GM20000 (cell line): ENCODE data around the gene UBE2E1.

ENCODE experiments used
- DNase-seq: peaks from one replicate; pipeline ENCODE4 v3.0.0; 2012; ENCODE audit warnings: low spot score
- TF ChIP-seq, protein P1 (sequence below): IDR thresholded peaks from 2 replicates; pipeline ENCODE4 v1.5.1; 2012; ENCODE audit warnings: mild to moderate bottlenecking, control low read depth; ENCODE audit errors: extremely low read depth, missing control alignments

The UBE2E1 gene

DNA sequence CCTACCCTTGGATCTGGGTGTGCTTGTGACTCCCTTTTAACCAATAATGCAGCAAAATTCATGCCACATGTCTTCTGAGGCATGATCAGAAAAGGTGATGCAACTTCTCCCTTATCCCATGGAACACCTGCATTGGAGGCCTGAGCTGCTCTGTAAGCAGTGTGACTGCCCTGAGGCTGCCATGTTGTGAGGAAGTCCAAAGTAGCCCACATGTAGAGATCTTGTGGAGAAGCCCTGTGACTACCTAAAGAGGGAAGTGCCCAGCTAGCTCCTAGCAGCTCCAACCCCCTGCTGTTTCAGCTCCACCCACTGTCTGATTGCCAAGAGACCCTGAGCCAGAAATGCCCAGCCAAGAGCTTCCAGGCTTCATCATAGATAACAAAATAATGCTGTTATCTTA is 132.9 kb downstream of the UBE2E1 start:
- TF ChIP-seq, protein P1, sequence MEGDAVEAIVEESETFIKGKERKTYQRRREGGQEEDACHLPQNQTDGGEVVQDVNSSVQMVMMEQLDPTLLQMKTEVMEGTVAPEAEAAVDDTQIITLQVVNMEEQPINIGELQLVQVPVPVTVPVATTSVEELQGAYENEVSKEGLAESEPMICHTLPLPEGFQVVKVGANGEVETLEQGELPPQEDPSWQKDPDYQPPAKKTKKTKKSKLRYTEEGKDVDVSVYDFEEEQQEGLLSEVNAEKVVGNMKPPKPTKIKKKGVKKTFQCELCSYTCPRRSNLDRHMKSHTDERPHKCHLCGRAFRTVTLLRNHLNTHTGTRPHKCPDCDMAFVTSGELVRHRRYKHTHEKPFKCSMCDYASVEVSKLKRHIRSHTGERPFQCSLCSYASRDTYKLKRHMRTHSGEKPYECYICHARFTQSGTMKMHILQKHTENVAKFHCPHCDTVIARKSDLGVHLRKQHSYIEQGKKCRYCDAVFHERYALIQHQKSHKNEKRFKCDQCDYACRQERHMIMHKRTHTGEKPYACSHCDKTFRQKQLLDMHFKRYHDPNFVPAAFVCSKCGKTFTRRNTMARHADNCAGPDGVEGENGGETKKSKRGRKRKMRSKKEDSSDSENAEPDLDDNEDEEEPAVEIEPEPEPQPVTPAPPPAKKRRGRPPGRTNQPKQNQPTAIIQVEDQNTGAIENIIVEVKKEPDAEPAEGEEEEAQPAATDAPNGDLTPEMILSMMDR, result no peak
- no peak for DNase-seq

DNA sequence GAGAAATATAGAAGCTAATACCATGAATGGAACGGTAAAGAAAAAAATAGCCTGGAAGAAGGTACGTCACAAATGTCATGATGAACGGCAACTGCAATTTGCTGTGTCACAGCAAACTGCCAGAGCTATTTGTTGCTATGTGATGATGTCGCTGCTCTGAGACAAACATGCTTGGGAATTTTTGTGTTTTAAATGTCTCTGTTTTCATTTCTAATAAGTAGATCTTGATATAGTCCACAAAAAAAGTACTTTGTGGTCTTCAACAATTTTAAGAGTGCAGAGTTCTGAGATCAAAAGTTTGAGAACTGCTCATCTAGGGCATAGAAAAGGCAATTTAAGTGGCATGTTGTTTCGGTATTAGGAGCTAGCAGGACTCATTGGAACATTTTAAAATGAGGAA is 135.0 kb downstream of the UBE2E1 start:
- TF ChIP-seq, protein P1, result no peak
- DNase-seq, result no peak
